Measurements from ENCODE around the gene SIPA1L3. TPM values are rescaled to one million over a fixed set of nuclear protein-coding genes. Genes with fewer than 3 reads are reported as not detected.
"Not testable (repeated sequence)": the region's sequence is repeated elsewhere in the genome, so short reads cannot be mapped to it uniquely, and the experiment has no call there.

Gene SIPA1L3
- total RNA-seq, 1 experiment from 2014 or later = 13.4 TPM

DNA sequence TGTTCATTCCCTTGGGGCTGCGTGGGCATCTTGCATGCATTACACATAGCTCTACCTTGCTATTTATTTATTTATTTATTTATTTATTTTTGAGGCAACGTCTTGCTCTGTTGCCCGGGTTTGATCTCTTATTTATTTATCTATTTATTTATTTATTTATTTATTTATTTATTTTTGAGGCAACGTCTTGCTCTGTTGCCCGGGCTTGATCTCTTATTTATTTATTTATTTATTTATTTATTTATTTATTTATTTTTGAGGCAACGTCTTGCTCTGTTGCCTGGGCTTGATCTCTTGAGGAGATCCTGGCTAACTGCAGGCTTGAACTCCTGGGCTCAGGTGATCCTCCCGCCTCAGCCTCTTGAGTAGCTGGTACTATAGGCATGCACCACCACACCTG, 158.8 kb downstream of the SIPA1L3 start:
- DNase-seq (ENCODE audit: low read depth) = not testable (repeated sequence)

DNA sequence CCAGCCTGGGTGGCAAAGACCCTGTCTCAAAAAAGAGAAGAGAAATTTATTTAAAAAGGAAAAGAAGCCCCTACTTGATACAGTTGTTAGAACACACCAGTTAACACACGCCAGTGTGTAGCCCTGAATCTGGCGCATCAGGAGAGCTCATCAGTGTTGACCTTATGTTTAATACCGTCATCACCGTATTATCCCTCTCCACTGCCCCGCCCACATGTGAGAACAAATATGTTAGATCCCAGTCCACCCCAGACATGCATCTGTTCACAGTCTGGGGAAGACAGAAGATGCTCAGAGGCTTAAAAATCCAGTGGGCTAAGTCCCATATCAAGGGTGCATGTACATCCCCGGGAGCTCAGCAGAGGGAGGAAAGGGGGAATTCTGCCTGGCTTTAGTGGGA, 161.8 kb downstream of the SIPA1L3 start:
- no peak for DNase-seq (ENCODE audit: low read depth)

DNA sequence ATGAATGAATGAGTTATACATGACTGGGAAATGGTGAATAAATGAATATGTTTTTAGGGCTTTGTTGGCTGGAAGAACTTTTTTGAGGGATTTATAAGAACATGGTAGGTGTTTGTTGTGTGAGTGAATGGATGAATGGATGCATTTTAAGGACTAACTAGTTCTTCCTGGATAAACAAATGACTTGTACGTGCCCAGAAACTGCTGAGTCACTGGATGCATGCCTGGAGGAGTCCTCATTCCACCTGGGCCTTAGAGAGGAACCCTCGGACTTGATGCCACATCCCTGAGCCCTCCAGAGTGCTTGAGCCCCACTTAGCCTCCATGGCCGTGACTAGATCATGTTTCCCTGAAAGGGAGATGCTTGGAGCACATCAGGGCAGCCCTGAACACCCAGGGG, 163.6 kb downstream of the SIPA1L3 start:
- peak; percentile 36 for DNase-seq (ENCODE audit: low read depth)

DNA sequence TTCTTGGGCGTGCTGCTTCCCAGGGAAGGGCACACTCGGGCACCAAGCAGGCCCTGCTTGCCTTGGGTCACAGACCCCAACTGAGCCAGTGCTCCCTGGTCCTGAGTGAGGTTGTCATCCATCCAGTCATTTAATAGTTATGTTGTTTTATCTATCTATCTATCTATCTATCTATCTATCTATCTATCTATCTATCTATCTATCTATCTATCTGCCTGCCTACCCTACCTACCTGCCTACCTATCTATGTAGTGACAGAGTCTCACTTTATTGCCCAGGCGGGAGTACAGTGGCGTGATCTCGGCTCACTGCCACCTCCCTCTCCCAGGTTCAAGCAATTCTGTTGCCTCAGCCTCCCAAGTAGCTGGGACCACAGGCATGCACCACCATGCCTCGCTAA, 164.0 kb downstream of the SIPA1L3 start:
- DNase-seq (ENCODE audit: low read depth) = not testable (repeated sequence)

DNA sequence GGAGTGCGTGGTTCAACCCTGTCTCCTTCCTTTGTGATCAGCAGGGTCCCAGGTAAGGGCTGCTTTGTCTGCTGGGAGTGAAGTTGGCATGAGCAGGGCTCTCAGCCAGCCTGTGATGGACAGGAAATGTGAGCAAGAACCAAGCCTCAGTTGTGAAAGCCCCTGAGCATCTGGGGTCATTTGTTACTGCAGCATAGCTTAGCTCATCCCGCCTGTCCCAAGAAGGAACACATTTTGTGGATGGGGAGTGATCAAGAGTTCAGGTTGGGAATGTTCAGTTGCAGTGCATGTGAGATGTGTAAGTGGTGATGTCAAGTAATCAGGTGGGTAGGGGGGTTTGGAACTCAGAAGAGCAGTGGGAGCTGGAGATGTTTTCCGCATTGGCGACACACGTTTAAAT, 164.6 kb downstream of the SIPA1L3 start:
- no peak for DNase-seq (ENCODE audit: low read depth)

DNA sequence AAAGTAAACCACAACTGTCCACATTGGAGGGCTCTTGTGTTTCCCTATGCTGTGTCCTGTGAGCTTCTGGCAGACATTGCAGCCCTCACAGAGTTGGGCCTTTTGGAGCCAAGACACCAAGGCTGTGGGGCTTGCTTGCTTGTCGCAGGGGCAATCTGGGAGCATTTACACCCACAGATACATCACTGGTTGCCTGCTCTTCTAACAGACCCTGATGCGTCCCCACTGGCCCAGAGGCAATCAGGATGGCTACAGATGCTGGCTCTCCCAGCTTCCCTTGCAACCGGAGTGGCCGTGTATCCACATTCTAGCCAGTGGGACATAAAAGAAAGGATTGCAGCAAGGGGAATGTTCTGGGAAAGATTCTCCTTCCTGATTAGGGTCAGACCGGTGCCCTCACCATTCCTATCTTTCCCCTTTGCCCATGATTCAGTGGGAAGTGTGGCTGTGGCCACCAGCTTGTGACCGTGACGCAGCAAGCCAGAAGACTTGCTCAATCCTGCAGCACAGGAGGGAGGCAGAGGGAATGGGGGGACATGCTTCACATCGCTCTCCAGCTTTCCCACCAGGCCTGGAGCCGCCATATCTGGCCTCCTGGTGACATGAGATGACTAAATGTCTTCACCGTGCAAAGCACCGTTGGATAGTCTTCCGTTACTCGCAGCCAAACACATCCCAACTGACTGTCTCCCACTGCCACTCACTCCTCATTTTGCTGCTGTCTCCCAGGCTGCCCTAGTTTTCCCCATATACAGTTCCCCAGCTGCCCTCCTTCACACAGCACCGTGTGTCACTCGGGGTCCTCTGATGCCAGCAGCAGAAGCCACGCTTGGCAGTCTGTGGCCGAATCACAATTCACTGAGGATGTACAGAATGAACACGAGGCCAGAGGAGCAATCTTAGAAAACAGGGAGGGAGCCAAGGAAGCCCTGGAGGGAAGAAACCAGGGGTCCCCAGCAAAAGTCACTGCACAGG, 166.1 kb downstream of the SIPA1L3 start:
- DNase-seq (ENCODE audit: low read depth) = no peak

DNA sequence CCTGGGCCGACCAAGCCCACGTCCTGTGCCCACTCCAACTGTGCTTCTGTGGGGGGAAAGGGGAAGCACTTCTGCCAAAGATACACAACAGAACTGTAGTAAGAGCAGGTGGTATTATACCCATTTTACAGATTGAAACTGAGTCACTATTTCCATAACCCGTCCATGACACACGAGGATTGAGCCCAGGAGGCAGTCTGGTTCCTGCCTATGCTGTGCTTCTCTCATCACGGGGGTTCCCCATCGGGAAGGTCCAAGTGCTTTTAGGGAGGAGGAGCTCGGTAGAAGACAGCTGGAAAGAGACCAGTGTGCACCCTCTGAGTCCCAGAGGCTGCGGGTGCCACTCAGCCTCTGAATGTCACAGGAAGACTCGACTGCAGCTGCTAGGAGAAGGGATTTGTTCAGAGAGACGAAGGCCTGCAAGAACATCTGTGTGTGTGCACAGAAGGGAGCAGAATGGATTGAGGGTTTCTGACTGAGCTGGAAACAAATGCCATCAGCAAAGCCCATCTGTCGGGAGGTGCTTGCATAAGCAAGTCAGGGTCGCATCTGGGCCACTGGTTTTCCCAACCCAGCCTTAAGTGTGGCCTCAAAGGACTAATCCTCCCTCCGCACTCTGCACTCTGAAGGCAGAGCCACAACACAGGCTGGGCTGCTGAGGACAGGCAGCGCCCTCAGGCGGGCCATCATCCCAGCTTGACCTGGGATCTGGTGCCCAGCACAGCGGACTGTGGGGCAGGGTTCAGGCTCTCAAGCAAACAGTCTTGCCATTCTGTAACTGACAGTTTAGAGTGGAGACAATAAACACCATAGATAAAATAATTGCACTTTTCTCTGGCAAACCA, 167.1 kb downstream of the SIPA1L3 start:
- DNase-seq (ENCODE audit: low read depth) = no peak

DNA sequence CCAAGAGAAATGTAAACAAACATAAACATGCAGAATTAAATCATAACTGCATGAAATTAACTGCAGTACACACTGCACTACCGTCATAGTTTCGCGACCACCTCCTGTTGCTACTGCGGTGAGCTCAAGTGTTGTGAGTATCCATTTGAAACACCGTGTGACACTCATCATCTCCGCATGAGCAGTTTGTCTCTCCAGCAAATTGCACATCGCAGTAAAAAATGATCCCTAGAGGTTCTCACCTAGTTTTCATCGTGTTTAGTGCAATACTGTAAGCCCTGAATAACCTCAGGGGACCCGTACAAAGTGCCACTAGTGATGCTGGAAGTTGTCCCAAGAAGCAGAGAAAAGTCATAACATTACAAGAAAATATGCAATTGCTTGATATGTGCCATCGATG, 169.3 kb downstream of the SIPA1L3 start:
- DNase-seq (ENCODE audit: low read depth) = no peak

DNA sequence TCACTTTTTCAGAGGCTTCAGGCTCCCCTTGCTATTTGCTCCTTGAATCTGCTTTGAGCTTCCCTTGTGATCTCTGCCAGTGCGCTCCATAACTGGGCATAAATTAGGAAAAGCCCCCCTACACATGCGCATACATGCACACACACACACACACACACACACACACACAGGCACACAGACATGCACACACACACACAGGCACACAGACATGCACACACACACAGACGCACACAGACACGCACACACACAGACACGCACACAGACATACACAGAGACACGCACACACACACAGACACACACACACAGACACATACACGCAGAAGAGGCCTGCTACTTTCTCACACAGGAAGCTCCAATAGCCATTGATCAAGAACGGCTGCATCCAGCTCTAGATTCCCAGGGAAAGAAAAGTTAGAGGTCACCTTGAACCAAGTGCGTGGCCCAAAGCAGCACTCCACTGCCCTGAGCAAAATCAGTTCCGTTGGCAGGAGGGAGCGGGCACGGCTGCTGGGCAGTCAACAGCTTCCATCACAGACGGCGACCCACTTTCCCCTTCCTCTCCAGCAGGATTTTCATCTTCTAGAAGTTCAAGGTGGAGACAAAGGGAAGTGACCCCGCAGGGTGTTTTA, 171.4 kb downstream of the SIPA1L3 start:
- no peak for DNase-seq (ENCODE audit: low read depth)

DNA sequence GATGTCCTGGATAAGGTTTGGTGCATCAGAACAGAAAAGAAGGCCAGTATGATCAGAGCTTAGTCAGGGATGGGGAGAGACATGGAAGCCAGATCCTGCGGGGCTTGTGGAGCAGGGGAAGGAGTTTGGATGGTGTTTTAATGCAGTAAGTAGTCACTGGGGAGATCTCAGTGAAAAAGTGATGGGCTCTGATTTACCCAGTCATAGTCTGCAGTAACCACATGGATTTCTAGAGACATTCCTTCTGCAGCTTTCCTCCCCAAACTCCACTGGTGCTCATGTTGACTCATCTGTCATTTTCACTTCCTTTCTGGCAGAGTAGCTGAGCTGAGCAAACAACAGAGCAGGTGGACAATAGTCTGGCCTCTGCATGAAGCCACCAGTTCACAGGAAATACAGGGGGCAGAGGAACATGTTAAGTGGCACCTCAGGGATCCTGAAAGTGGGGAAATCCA, 172.9 kb downstream of the SIPA1L3 start:
- DNase-seq (ENCODE audit: low read depth) = peak; percentile 74

DNA sequence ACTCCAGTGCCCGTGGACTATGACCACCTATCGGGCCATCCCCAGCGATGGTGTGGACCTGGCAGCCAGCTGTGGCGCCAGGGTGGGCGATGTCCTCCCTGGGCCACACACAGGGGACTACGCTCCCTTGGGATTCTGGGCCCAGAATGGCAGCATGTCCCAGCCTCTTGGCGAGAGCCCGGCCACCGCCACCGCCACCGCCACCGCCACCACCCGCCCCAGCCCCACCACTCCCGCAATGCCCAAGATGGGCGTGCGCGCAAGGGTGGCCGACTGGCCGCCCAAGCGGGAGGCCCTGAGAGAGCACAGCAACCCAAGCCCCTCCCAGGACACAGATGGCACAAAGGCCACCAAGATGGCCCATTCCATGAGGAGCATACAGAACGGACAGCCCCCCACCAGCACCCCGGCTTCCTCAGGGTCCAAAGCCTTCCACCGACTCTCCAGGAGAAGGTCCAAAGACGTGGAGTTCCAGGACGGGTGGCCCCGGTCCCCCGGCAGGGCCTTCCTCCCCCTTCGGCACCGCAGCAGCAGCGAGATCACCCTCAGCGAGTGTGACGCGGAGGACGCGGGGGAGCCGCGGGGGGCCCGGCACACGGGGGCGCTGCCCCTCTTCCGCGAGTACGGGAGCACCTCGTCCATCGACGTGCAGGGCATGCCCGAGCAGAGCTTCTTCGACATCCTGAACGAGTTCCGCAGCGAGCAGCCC, 174.7 kb downstream of the SIPA1L3 start:
- no peak for DNase-seq (ENCODE audit: low read depth)

DNA sequence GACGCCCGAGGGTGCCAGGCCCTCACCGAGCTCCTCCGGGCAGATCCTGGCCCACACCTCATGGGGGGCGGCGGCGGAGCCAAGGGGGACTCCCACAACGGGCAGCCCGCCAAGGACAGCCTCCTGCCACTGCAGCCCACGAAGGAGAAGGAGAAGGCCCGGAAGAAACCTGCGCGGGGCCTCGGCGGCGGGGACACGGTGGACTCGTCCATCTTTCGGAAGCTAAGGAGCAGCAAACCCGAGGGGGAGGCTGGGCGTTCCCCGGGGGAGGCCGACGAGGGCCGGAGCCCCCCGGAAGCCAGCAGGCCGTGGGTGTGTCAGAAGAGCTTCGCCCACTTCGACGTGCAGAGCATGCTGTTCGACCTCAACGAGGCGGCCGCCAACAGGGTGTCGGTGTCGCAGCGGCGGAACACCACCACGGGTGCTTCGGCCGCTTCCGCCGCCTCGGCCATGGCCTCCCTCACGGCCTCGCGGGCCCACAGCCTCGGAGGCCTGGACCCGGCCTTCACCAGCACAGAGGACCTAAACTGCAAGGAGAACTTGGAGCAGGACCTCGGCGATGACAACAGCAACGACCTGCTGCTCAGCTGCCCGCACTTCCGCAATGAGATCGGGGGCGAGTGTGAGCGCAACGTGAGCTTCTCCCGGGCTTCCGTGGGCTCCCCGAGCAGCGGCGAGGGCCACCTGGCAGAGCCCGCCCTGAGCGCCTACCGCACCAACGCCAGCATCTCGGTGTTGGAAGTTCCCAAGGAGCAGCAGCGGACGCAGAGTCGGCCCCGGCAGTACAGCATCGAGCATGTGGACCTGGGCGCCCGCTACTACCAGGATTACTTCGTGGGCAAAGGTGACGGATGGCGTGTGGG, 175.5 kb downstream of the SIPA1L3 start:
- DNase-seq (ENCODE audit: low read depth) = no peak

DNA sequence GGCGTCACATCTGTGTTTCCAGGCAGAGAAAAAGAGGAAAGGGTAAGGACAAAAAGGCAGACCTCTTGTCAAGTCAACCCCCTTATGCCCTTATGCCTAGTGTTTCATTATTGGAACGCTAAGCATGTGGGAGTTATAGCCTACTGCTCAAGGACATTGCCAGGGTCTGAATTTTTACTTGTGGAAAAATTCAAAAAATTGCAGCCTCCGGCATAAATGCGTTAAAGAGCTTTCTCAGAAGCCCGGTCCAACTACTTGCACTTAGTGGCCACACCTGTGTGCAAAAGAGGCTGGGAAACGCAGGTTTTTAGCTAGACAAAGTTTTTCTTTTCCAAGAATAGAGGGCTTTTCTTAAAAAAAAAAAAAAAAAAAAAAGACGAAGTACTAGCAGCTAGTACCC, 177.2 kb downstream of the SIPA1L3 start:
- no peak for DNase-seq (ENCODE audit: low read depth)

DNA sequence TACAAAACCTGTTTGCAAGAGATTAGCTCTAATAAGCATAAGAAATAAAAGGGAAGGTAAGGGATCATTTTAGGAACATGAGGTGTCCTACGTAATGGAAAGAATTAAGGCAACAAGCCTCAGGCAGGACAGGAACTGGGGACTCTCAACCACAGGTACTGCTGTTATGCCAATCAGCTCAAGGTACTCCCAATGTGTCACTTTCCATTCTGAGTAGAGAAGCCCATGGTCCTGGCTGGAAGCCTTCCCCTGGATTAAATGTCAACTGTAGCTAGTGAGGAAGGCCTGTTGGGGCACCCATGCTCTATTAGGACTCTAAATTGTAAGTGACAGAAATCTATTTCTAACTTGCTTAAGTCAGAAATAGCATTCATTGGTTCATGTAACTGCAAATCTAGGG, 182.4 kb downstream of the SIPA1L3 start:
- no peak for DNase-seq (ENCODE audit: low read depth)

DNA sequence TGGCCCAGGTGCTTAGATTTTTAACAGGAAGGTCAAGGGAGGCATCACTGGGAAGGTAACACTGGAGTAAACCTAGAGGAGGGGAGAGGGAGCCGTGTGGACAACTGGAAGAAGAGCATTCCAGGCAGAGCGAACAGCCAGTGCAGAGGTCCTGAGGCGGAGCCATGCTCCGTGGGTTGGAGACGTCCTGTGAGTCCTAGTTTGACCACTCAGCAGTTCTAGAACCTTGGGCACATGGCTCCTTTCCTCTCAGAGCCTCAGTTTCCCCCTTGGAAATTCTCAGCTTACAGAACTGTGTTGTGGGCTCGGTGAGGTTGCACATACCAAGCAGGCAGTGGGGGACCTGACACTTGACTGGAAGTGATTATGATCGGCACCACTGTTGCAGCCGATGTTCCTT, 186.1 kb downstream of the SIPA1L3 start:
- DNase-seq (ENCODE audit: low read depth) = no peak

DNA sequence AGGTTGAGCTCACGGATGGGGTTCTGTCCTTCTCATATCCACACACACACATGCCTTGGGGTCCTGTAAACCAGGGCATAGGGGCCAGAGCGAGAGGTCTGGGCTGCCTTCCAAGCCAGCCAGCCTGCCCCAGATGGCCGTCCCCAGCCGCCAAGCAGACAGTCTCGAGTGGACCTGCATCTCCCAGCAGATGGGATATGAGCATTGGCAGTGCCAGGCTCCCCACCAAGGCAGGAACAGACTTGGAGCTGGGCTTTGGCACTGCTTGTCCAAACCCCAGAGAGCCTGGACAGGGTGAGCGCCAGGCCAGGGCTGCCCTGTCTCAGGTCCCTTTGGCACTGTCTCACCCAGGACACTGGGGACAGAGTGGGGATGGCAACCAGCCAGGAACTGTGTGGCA, 186.6 kb downstream of the SIPA1L3 start:
- no peak for DNase-seq (ENCODE audit: low read depth)

DNA sequence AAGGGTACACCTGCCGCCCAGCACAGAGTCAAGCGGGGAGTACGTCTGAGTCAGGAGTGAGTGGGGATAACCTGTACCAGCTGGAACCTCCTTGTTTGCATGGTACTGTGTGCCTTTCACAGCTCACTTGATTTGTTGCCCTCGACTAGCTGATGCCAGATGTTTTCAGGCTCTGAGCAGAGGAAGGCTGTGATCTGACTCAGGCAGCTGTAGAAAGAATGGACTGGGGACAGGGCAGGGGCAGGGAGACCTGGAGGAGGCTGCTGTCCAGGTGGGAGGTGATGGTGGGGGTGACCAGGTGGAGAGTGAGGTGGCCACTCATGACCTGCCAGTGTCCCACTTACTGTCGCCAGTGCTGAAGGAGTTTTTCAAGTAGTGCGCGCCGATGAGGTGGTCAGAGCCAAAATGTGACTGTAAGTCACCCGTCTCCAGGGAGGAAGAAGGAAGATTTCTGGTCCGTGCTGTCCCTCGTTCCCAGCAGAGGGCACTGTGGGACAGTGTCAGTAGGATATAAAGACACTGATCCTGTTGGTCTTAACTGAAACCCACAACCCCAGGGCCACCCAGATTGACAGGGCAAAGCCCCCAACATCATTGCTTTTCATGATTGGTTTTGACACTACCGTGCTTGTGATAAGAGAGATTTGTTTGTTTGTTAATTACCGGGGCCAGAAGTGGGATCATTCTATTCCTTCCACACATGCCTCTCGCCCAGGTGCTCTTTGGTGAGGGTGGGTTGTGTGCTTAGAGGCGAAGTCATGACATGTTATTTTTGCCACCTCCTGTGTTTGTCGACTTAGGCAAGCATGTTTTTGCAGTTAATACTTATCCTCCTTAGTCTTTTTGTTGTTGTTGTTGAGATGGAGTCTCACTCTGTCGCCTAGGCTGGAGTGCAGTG, 188.7 kb downstream of the SIPA1L3 start:
- peak; percentile 73 for DNase-seq (ENCODE audit: low read depth)

DNA sequence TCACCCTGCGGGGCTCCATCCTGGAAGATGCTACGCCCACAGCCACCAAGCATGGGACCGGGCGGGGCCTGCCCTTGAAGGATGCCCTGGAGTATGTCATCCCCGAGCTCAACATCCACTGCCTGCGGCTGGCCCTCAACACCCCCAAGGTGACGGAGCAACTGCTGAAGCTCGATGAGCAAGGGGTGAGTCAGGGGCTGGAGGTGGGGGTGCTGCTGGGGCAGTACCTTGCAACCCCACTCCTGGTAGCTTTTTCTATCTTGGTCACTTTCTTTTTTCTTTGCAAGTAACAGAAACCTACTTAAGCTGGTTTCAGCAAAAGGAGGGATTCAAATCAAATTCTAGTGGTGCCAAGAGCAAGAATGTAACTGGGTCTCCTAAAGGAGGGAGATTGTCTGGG, 193.0 kb downstream of the SIPA1L3 start:
- DNase-seq (ENCODE audit: low read depth) = no peak

DNA sequence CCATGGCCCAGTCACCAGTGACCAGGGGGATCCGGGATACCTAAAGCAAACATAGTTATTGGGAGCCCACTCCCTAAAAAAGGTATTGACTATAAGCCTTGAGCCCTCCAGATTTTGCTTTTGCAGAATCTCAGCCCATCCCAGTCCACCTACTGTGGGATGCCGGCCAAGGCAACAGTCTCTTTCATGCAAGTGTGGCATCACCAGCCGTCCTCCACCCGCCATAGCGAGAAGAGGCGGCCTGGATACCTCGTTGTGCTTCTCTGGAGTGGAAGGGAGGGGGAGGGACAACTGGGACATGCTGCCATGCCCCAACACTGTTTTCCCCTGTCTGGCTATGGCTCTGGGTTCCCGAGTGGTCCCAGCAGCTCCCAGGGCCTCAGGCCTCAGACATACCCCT, 193.6 kb downstream of the SIPA1L3 start:
- no peak for DNase-seq (ENCODE audit: low read depth)

DNA sequence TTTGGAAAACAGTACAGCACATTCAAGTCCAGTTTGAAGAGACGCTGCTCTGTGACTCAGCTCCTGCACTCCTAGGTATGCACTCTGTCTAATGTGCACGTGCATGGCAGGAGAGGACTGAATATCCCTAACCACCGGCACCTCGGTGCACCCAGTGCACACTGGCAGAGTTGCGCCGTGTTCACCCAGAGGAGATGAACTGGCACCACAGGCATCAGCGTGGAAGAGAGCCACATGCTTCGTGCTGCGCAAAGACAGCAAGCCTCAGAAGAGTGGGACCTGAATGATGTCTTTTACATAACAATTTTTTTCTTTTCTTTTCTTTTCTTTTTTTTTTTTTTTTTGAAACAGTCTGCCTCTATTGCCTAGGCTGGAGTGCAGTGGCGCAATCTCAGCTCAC, 194.7 kb downstream of the SIPA1L3 start:
- DNase-seq (ENCODE audit: low read depth) = no peak
